HCT116 (cell line): ENCODE results near the gene LPXN. TPM values are rescaled to one million over a fixed set of nuclear protein-coding genes. Genes with fewer than 3 reads are reported as not detected.

Experiments
- ATAC-seq: fragments of 200-7000 bp; cut with Tn5 transposase; 2 replicates; pipeline ENCODE4 v1.9.1; 2020; ENCODE audit warnings: mild to moderate bottlenecking, moderate library complexity
- BruUV-seq: library from RNA; stranded (reverse); fragments of 400-500 nt; replicated peaks from 2 replicates; lab custom pipeline; 2021; lab: Mats Ljungman, UMichigan
- CTCF ChIA-PET: fragments of 300-600 bp; sonication (Branson Sonifier 250); formaldehyde crosslinking; loops from one replicate; lab custom pipeline; 2021; ENCODE audit warnings: antibody characterized with exemption; lab: Charles Lee
- POLR2A ChIA-PET: fragments of 300-600, 350-600 bp; sonication (Branson Sonifier 250); formaldehyde crosslinking; loops from one replicate; lab custom pipeline; 2021; ENCODE audit warnings: antibody characterized with exemption; lab: Charles Lee
- RAD21 ChIA-PET, 2 experiments: fragments of 300-600 bp; sonication (Branson Sonifier 250); formaldehyde crosslinking; loops; one replicate each; lab custom pipeline; 2023; ENCODE audit warnings: low total read pairs in 2 of 2; ENCODE audit not compliant: uncharacterized antibody in 2 of 2, unreplicated experiment in 2 of 2, low non-redundant PET in 1 of 2; lab: Charles Lee
- DNase-seq: peaks from one replicate; pipeline ENCODE4 v3.0.0-alpha.2; 2010; ENCODE audit warnings: low read depth, low spot score
- H2AFZ ChIP-seq: fragments of 200-600 bp; shearing (Covaris generic), sonication (generic); 2 replicates; pipeline ENCODE4 v1.6.1; 2017; ENCODE audit warnings: low read depth, mixed run types, mixed read lengths, antibody characterized with exemption, low read length; ENCODE audit not compliant: poor library complexity, severe bottlenecking
- H3K27ac ChIP-seq: 2 replicates; pipeline ENCODE4 v1.5.1; 2012; ENCODE audit warnings: low read depth, low read length
- H3K27me3 ChIP-seq: fragments of 200-600 bp; sonication (generic); 2 replicates; pipeline ENCODE4 v1.6.1; 2016; ENCODE audit warnings: mixed run types, low read length, mixed read lengths; ENCODE audit not compliant: insufficient read depth
- H3K36me3 ChIP-seq, 2 experiments: fragments of 200-500 bp in 1 of 2; fragments of 200-600 bp in 1 of 2; sonication (Bioruptor generic) in 1 of 2; sonication (generic) in 1 of 2; 2 replicates each; pipeline versions ENCODE4 v1.5.1 to v1.6.1; 2014 to 2016; ENCODE audit warnings: low read length in 2 of 2, inconsistent platforms in 1 of 2, mixed read lengths in 1 of 2, mixed run types in 1 of 2; ENCODE audit not compliant: insufficient read depth in 2 of 2, control insufficient read depth in 1 of 2
- H3K4me1 ChIP-seq, 2 experiments: fragments of 200-600 bp in 1 of 2; sonication (generic) in 1 of 2; 2 replicates each; pipeline versions ENCODE4 v1.5.1 to v1.6.1; 2012 to 2017; ENCODE audit warnings: low read length in 2 of 2, inconsistent platforms in 1 of 2, mild to moderate bottlenecking in 1 of 2, mixed read lengths in 1 of 2, mixed run types in 1 of 2, moderate library complexity in 1 of 2; ENCODE audit not compliant: insufficient read depth in 2 of 2, control insufficient read depth in 1 of 2
- H3K4me2 ChIP-seq: fragments of 200-600 bp; sonication (generic); 2 replicates; pipeline ENCODE4 v1.6.1; 2017; ENCODE audit warnings: mixed run types, low read length, mixed read lengths
- H3K4me3 ChIP-seq, 2 experiments: fragments of 200-600 bp in 1 of 2; sonication (generic) in 1 of 2; replicated peaks in 1 of 2; 2 replicates each; pipeline ENCODE4 v1.5.1; 2011 to 2016; ENCODE audit warnings: low read length in 2 of 2, control low read depth in 1 of 2, low read depth in 1 of 2, mild to moderate bottlenecking in 1 of 2, mixed read lengths in 1 of 2, mixed run types in 1 of 2
- H3K79me2 ChIP-seq: fragments of 200-600 bp; sonication (generic); 2 replicates; pipeline ENCODE4 v1.6.1; 2017; ENCODE audit warnings: mild to moderate bottlenecking, mixed run types, low read length, moderate library complexity, mixed read lengths; ENCODE audit not compliant: insufficient read depth
- H3K9ac ChIP-seq: fragments of 200-600 bp; sonication (generic); 2 replicates; pipeline ENCODE4 v1.6.1; 2016; ENCODE audit warnings: low read length, mixed read lengths
- H3K9me2 ChIP-seq: fragments of 200-600 bp; sonication (generic), shearing (Covaris generic); 2 replicates; pipeline ENCODE4 v1.6.1; 2017; ENCODE audit warnings: mixed run types, mild to moderate bottlenecking, moderate library complexity; ENCODE audit not compliant: insufficient read depth
- H3K9me3 ChIP-seq, 2 experiments: fragments of 200-500 bp in 1 of 2; fragments of 200-600 bp in 1 of 2; sonication (Bioruptor generic) in 1 of 2; sonication (generic) in 1 of 2; 2 replicates each; pipeline ENCODE4 v1.6.1; 2014 to 2017; ENCODE audit warnings: low read length in 2 of 2, mixed read lengths in 2 of 2, inconsistent platforms in 1 of 2, low read depth in 1 of 2, mild to moderate bottlenecking in 1 of 2, mixed run types in 1 of 2, moderate library complexity in 1 of 2; ENCODE audit not compliant: control insufficient read depth in 1 of 2, insufficient read depth in 1 of 2
- H4K20me1 ChIP-seq: fragments of 200-600 bp; sonication (generic), shearing (Covaris generic); 2 replicates; pipeline ENCODE4 v1.6.1; 2017; ENCODE audit warnings: mixed run types, mild to moderate bottlenecking, moderate library complexity; ENCODE audit not compliant: insufficient read depth
- ATF3 ChIP-seq: IDR thresholded peaks from 2 replicates; pipeline ENCODE4 v1.6.1; 2012
- CBX3 ChIP-seq: IDR thresholded peaks from 2 replicates; pipeline ENCODE4 v1.6.1; 2012; ENCODE audit warnings: low read depth
- CEBPB ChIP-seq: IDR thresholded peaks from 2 replicates; pipeline ENCODE4 v1.6.1; 2012; ENCODE audit warnings: low read depth
- CTCF ChIP-seq, 3 experiments: fragments of 200-600 bp in 1 of 3; sonication (generic) in 1 of 3; IDR thresholded peaks in 2 of 3; conservative IDR thresholded peaks in 1 of 3; 2 replicates each; pipeline ENCODE4 v1.5.1; 2012 to 2017; ENCODE audit warnings: low read depth in 2 of 3, low read length in 2 of 3, antibody characterized with exemption in 1 of 3, borderline replicate concordance in 1 of 3, control low read depth in 1 of 3, mild to moderate bottlenecking in 1 of 3, mixed read lengths in 1 of 3, mixed run types in 1 of 3, moderate library complexity in 1 of 3; ENCODE audit not compliant: insufficient read depth in 1 of 3
- EGR1 ChIP-seq: IDR thresholded peaks from 2 replicates; pipeline ENCODE4 v1.6.1; 2012; ENCODE audit warnings: low read depth
- EZH2 ChIP-seq: fragments of 200-600 bp; sonication (generic); IDR thresholded peaks from 2 replicates; pipeline ENCODE4 v1.6.1; 2017; ENCODE audit warnings: antibody characterized with exemption, mixed run types
- EZH2phosphoT487 ChIP-seq: fragments of 200-600 bp; IDR thresholded peaks from 2 replicates; pipeline ENCODE4 v1.6.1; 2018; ENCODE audit warnings: antibody characterized with exemption, borderline replicate concordance
- FOSL1 ChIP-seq: IDR thresholded peaks from 2 replicates; pipeline ENCODE4 v1.6.1; 2012; ENCODE audit warnings: low read depth
- MAX ChIP-seq: IDR thresholded peaks from 2 replicates; pipeline ENCODE4 v1.6.1; 2012
- POLR2A ChIP-seq: IDR thresholded peaks from 2 replicates; pipeline ENCODE4 v1.7.0; 2011; ENCODE audit warnings: borderline replicate concordance; ENCODE audit not compliant: insufficient read depth, insufficient read length; ENCODE audit errors: extremely low read depth
- RAD21 ChIP-seq: IDR thresholded peaks from 2 replicates; pipeline ENCODE4 v1.6.1; 2012; ENCODE audit warnings: low read depth, mild to moderate bottlenecking
- REST ChIP-seq: IDR thresholded peaks from 2 replicates; pipeline ENCODE4 v1.6.1; 2012; ENCODE audit warnings: low read depth
- SP1 ChIP-seq: IDR thresholded peaks from 2 replicates; pipeline ENCODE4 v1.6.1; 2012; ENCODE audit warnings: low read depth
- SRF ChIP-seq: IDR thresholded peaks from 2 replicates; pipeline ENCODE4 v1.6.1; 2012; ENCODE audit warnings: low read depth
- TCF7L2 ChIP-seq: IDR thresholded peaks from 2 replicates; pipeline ENCODE4 v1.7.0; 2011; ENCODE audit warnings: borderline replicate concordance, inconsistent platforms; ENCODE audit not compliant: insufficient read depth, insufficient read length; ENCODE audit errors: extremely low read depth
- ZBTB33 ChIP-seq: IDR thresholded peaks from 2 replicates; pipeline ENCODE4 v1.6.1; 2011; ENCODE audit warnings: mild to moderate bottlenecking, low read length, moderate library complexity; ENCODE audit not compliant: insufficient replicate concordance; ENCODE audit errors: extremely low read depth
- ZFX ChIP-seq: fragments of 450-650 bp; IDR thresholded peaks from 2 replicates; pipeline ENCODE4 v1.6.1; 2017
- ZNF274 ChIP-seq: fragments of 200-500 bp; sonication (Bioruptor generic); IDR thresholded peaks from 2 replicates; pipeline ENCODE4 v1.6.1; 2014; ENCODE audit warnings: mild to moderate bottlenecking, low read depth, low read length, inconsistent platforms
- intact Hi-C: fragments of 100-400 bp; cut with micrococcal nuclease; formaldehyde crosslinking; loops from 2 replicates; pipeline ENCODE4 v1.10.0; 2022
- total RNA-seq: library from RNA; stranded (reverse); gene quantifications from one replicate; pipeline ENCODE4 v1.2.1, GENCODE V29; 2021; ENCODE audit not compliant: unreplicated experiment

LPXN gene
- total RNA-seq, 1 experiment from 2014 or later, result 3.6 TPM

GRCh38 chr11:58597486-58598144 lies 22.0 kb upstream of the LPXN start:
- ChIA-PET RAD21 (no interaction called here), POLR2A (no interaction called here)
- H3K27ac ChIP-seq, result no peak overlapping the region
- no peaks in the 10 kb centered on the region for H3K9me2 ChIP-seq
- no peak overlapping the region for H3K4me3 ChIP-seq
- H3K27me3 ChIP-seq, result no peaks in the 10 kb centered on the region
- no peak overlapping the region for H2AFZ ChIP-seq
- BruUV-seq, result no TSS peak
- no peaks in the 10 kb centered on the region for H3K4me1 ChIP-seq
- intact Hi-C loops, result no loop called here
- H3K79me2 ChIP-seq, result peaks cover 100% of the 10 kb centered on the region
- no peak overlapping the region for H3K4me2 ChIP-seq
- no peaks in the 10 kb centered on the region for H3K9me3 ChIP-seq
- no peak overlapping the region for H3K9ac ChIP-seq
- TF ChIP-seq CTCF (IDR thresholded peaks at IDR 0.05 in 2 of 3, conservative IDR thresholded peaks at IDR 0.05 in 1 of 3; ENCODE audit: borderline replicate concordance in 1 of 3, insufficient read depth in 1 of 3, low read depth in 2 of 3, low read length in 2 of 3) (no peak), CEBPB (no peak), FOSL1 (no peak), MAX (no peak), POLR2A (no peak), ATF3 (no peak), TCF7L2 (no peak), SP1 (no peak), EZH2phosphoT487 (no peak), RAD21 (no peak), ZNF274 (no peak), ZFX (no peak), EZH2 (no peak), REST (no peak), CBX3 (no peak), SRF (no peak), EGR1 (no peak), ZBTB33 (no peak)
- TF ChIP-seq, all 23 proteins: peak for 0
- no peak for ATAC-seq
- no peak for DNase-seq
- CTCF ChIA-PET, result interaction anchor here (0.9 kb wide), 1 partner anchor 32 kb away, joined by 3 read pairs; no protein-coding TSS in a partner anchor
- H3K36me3 ChIP-seq, result peaks cover 0 to 2% of the 10 kb centered on the region in 2 experiments; a peak in 1 of 4 replicates
- peaks cover 23% of the 10 kb centered on the region for H4K20me1 ChIP-seq
